ENCODE results near the gene PLPPR1. TPM values are rescaled to one million over a fixed set of nuclear protein-coding genes. Genes with fewer than 3 reads are reported as not detected.

Gene PLPPR1
- total and polyA plus RNA-seq, 2 of the 13 experiments (the other 11 are each of a cell fraction or from before 2014, with no cell fraction given): 16.0 to 84.7 TPM

GRCh38 chr9:101324245-101324804 lies 295.8 kb downstream of the PLPPR1 start (continued):
- TF ChIP-seq KAT8 (CRISPR knock-in tag; IDR thresholded peaks at IDR 0.05) (no peak), MAFG (CRISPR knock-in tag; IDR thresholded peaks at IDR 0.05) (no peak), ZNF18 (CRISPR knock-in tag; IDR thresholded peaks at IDR 0.05; ENCODE audit: insufficient replicate concordance) (no peak), ZNF512 (CRISPR knock-in tag; IDR thresholded peaks at IDR 0.05) (no peak), ZNF710 (CRISPR knock-in tag; IDR thresholded peaks at IDR 0.05; ENCODE audit: borderline replicate concordance) (no peak), SMARCC2 (IDR thresholded peaks at IDR 0.05) (no peak), RAD51 (IDR thresholded peaks at IDR 0.05; ENCODE audit: borderline replicate concordance) (no peak), SAP130 (CRISPR knock-in tag; IDR thresholded peaks at IDR 0.05; ENCODE audit: low read depth) (peak; percentile 13; the same call in 1 of the 2 replicates), ESRRA (CRISPR knock-in tag; IDR thresholded peaks at IDR 0.05; ENCODE audit: low read depth) (peak; percentile 77), THRA (CRISPR knock-in tag; IDR thresholded peaks at IDR 0.05; ENCODE audit: borderline replicate concordance) (peak; percentile 68; the same call in 1 of the 2 replicates), ZNF543 (CRISPR knock-in tag; IDR thresholded peaks at IDR 0.05) (no peak), JUND (CRISPR knock-in tag; IDR thresholded peaks at IDR 0.05) (no peak), NCOR1 (IDR thresholded peaks at IDR 0.05; ENCODE audit: borderline replicate concordance, low read length) (peak; percentile 100), ZNF879 (CRISPR knock-in tag; IDR thresholded peaks at IDR 0.05) (no peak), ZNF281 (CRISPR knock-in tag; IDR thresholded peaks at IDR 0.05; ENCODE audit: borderline replicate concordance) (0 out of 2 replicates have a peak, but pooled peaks have one; percentile 12), ZNF501 (CRISPR knock-in tag; IDR thresholded peaks at IDR 0.05) (no peak), ZNF333 (CRISPR knock-in tag; IDR thresholded peaks at IDR 0.05; ENCODE audit: borderline replicate concordance) (no peak), SETDB1 (CRISPR knock-in tag; IDR thresholded peaks at IDR 0.05; ENCODE audit: borderline replicate concordance) (no peak), ZNF639 (CRISPR knock-in tag; conservative IDR thresholded peaks at IDR 0.05) (no peak)
